ENCODE data around the gene TICAM1.
"Not testable (repeated sequence)": the region's sequence is repeated elsewhere in the genome, so short reads cannot be mapped to it uniquely, and the experiment has no call there.

Gene TICAM1

GRCh38 chr19:4803736-4804695 is 27.5 kb downstream of the TICAM1 start:
- peak; percentile 35 for DNase-seq (ENCODE audit: low read depth)

- no peak for DNase-seq (ENCODE audit: low read depth)
Observed at GRCh38 chr19:4802711-4803110, 28.8 kb downstream of the TICAM1 start.

- no peak for DNase-seq (ENCODE audit: low read depth)
Observed at GRCh38 chr19:4801085-4801619, 30.4 kb downstream of the TICAM1 start.

- no peak for DNase-seq (ENCODE audit: low read depth)
Observed at GRCh38 chr19:4800591-4801081, 30.9 kb downstream of the TICAM1 start.

- DNase-seq (ENCODE audit: low read depth), result no peak
Observed at GRCh38 chr19:4795400-4795799, 36.1 kb downstream of the TICAM1 start.

- no peak for DNase-seq (ENCODE audit: low read depth)
Observed at GRCh38 chr19:4794971-4795370, 36.5 kb downstream of the TICAM1 start.

- DNase-seq (ENCODE audit: low read depth), result not testable (repeated sequence)
Observed at GRCh38 chr19:4793278-4793677, 38.2 kb downstream of the TICAM1 start.

GRCh38 chr19:4792866-4793195 is 38.7 kb downstream of the TICAM1 start:
- DNase-seq (ENCODE audit: low read depth), result not testable (repeated sequence)

- DNase-seq (ENCODE audit: low read depth), result not testable (repeated sequence)
Observed at GRCh38 chr19:4792019-4792865, 39.3 kb downstream of the TICAM1 start.

GRCh38 chr19:4791183-4792018 is 40.1 kb downstream of the TICAM1 start, which contains the start of gene FEM1A:
Gene FEM1A, plus strand, starts transcription at chr19:4791734. Its CDS starts 121 bp downstream, at chr19:4791855.
- peak; percentile 97 for DNase-seq (ENCODE audit: low read depth)

GRCh38 chr19:4786412-4787016 is 45.0 kb downstream of the TICAM1 start:
- DNase-seq (ENCODE audit: low read depth), result not testable (repeated sequence)

GRCh38 chr19:4781801-4782200 is 49.7 kb downstream of the TICAM1 start:
- DNase-seq (ENCODE audit: low read depth), result no peak

- no peak for DNase-seq (ENCODE audit: low read depth)
Observed at GRCh38 chr19:4780860-4781259, 50.7 kb downstream of the TICAM1 start.

- DNase-seq (ENCODE audit: low read depth), result not testable (repeated sequence)
Observed at GRCh38 chr19:4778124-4778523, 53.4 kb downstream of the TICAM1 start.

GRCh38 chr19:4776436-4777211 is 54.9 kb downstream of the TICAM1 start:
- no peak for DNase-seq (ENCODE audit: low read depth)

GRCh38 chr19:4775627-4776152 is 55.8 kb downstream of the TICAM1 start:
- no peak for DNase-seq (ENCODE audit: low read depth)

GRCh38 chr19:4774136-4774535 is 57.4 kb downstream of the TICAM1 start:
- DNase-seq (ENCODE audit: low read depth), result no peak

- no peak for DNase-seq (ENCODE audit: low read depth)
Observed at GRCh38 chr19:4773047-4773640, 58.4 kb downstream of the TICAM1 start.

GRCh38 chr19:4772566-4772965 is 58.9 kb downstream of the TICAM1 start:
- DNase-seq (ENCODE audit: low read depth), result no peak

Measured in stimulated activated CD8-positive, alpha-beta memory T cell treated with anti-CD3 and anti-CD28 coated beads, Interleukin-12 subunit alpha, Interleukin-12 subunit beta, amount 100 ng/mL, for 1 hour (primary cell).